HG02759 (cell line): Measurements from ENCODE around the gene FGR.
A peak's percentile ranks its signal among the peaks of the same experiment; 100 is the strongest.
"Not testable (repeated sequence)": the region's sequence is repeated elsewhere in the genome, so short reads cannot be mapped to it uniquely, and the experiment has no call there.

Experiments used
- ATAC-seq: cut with Tn5 transposase; IDR thresholded peaks from one replicate; pipeline ENCODE4 v1.9.1; 2021; ENCODE audit warnings: mild to moderate bottlenecking, moderate library complexity; ENCODE audit not compliant: unreplicated experiment

Gene FGR

GRCh38 chr1:27634985-27635367 lies at the start of gene FGR:
Gene FGR (minus strand): TSS chr1:27635185. CDS start chr1:27623916, 11,269 bp downstream.
- no peak for ATAC-seq

- no peak for ATAC-seq
Measured at GRCh38 chr1:27684176-27684575, 49.2 kb upstream of the FGR start.

- no peak for ATAC-seq
Measured at GRCh38 chr1:27682351-27682944, 47.5 kb upstream of the FGR start.

- ATAC-seq = not testable (repeated sequence)
Measured at GRCh38 chr1:27681580-27681979, 46.6 kb upstream of the FGR start.

- not testable (repeated sequence) for ATAC-seq
Measured at GRCh38 chr1:27680225-27680791, 45.3 kb upstream of the FGR start.

GRCh38 chr1:27678747-27679146 lies 43.8 kb upstream of the FGR start:
- no peak for ATAC-seq

GRCh38 chr1:27676410-27676809 lies 41.4 kb upstream of the FGR start:
- no peak for ATAC-seq

- no peak for ATAC-seq
Measured at GRCh38 chr1:27672750-27673112, 37.7 kb upstream of the FGR start.

GRCh38 chr1:27671964-27672749 lies 37.2 kb upstream of the FGR start, which contains the start of gene IFI6:
Gene IFI6 (minus strand): TSS chr1:27672192. CDS start chr1:27669314, 2,878 bp downstream.
- peak; percentile 81 for ATAC-seq

- ATAC-seq = no peak
Measured at GRCh38 chr1:27669876-27670275, 34.9 kb upstream of the FGR start.

GRCh38 chr1:27668808-27669723 lies 34.1 kb upstream of the FGR start:
- peak; percentile 46 for ATAC-seq

GRCh38 chr1:27668121-27668807 lies 33.3 kb upstream of the FGR start:
- no peak for ATAC-seq

- no peak for ATAC-seq
Measured at GRCh38 chr1:27666791-27667254, 31.8 kb upstream of the FGR start.

GRCh38 chr1:27666294-27666693 lies 31.3 kb upstream of the FGR start:
- ATAC-seq = no peak

- no peak for ATAC-seq
Measured at GRCh38 chr1:27665016-27665651, 30.1 kb upstream of the FGR start.

GRCh38 chr1:27664291-27664690 lies 29.3 kb upstream of the FGR start:
- no peak for ATAC-seq

GRCh38 chr1:27662707-27663393 lies 27.9 kb upstream of the FGR start:
- peak; percentile 31 for ATAC-seq

- no peak for ATAC-seq
Measured at GRCh38 chr1:27662261-27662660, 27.3 kb upstream of the FGR start.

- no peak for ATAC-seq
Measured at GRCh38 chr1:27661412-27662075, 26.6 kb upstream of the FGR start.
